ENCODE measurements around the gene MDC1. TPM values are rescaled to one million over a fixed set of nuclear protein-coding genes. Genes with fewer than 3 reads are reported as not detected.

MDC1 gene
- total RNA-seq, 1 donor, result 4.7 TPM

GRCh38 chr6:30738532-30738931, 21.5 kb upstream of the MDC1 start:
- TF ChIP-seq CTCF (IDR thresholded peaks at IDR 0.05; ENCODE audit: insufficient read depth, low read depth, low read length), result no peak
- no peak for DNase-seq (ENCODE audit: low read depth)
- no peak overlapping the region for H3K4me3 ChIP-seq (ENCODE audit: low read depth, low read length)

- H3K4me3 ChIP-seq (ENCODE audit: low read depth, low read length), result no peak overlapping the region
- no peak for DNase-seq (ENCODE audit: low read depth)
- no peak for TF ChIP-seq CTCF (IDR thresholded peaks at IDR 0.05; ENCODE audit: insufficient read depth, low read depth, low read length)
Measured at GRCh38 chr6:30735668-30736314, 18.7 kb upstream of the MDC1 start.

- H3K4me3 ChIP-seq (ENCODE audit: low read depth, low read length), result no peak overlapping the region
- no peak for DNase-seq (ENCODE audit: low read depth)
- TF ChIP-seq CTCF (IDR thresholded peaks at IDR 0.05; ENCODE audit: insufficient read depth, low read depth, low read length), result no peak
Measured at GRCh38 chr6:30732237-30732943, 15.3 kb upstream of the MDC1 start.

- peak; percentile 39 for TF ChIP-seq CTCF (IDR thresholded peaks at IDR 0.05; ENCODE audit: insufficient read depth, low read depth, low read length)
- no peak for DNase-seq (ENCODE audit: low read depth)
- no peak overlapping the region for H3K4me3 ChIP-seq (ENCODE audit: low read depth, low read length)
Measured at GRCh38 chr6:30730601-30731435, 13.7 kb upstream of the MDC1 start.

- TF ChIP-seq CTCF (IDR thresholded peaks at IDR 0.05; ENCODE audit: insufficient read depth, low read depth, low read length), result peak; percentile 39
- no peak overlapping the region for H3K4me3 ChIP-seq (ENCODE audit: low read depth, low read length)
- DNase-seq (ENCODE audit: low read depth), result peak; percentile 58
Measured at GRCh38 chr6:30727920-30728553, 11.0 kb upstream of the MDC1 start.

GRCh38 chr6:30726506-30727413, 9.7 kb upstream of the MDC1 start:
- DNase-seq (ENCODE audit: low read depth), result no peak
- no peak overlapping the region for H3K4me3 ChIP-seq (ENCODE audit: low read depth, low read length)
- no peak for TF ChIP-seq CTCF (IDR thresholded peaks at IDR 0.05; ENCODE audit: insufficient read depth, low read depth, low read length)
